SK-N-SH (cell line): ENCODE measurements around the gene PQBP1. TPM values are rescaled to one million over a fixed set of nuclear protein-coding genes. Genes with fewer than 3 reads are reported as not detected.
"Not testable (repeated sequence)": the region's sequence is repeated elsewhere in the genome, so short reads cannot be mapped to it uniquely, and the experiment has no call there.

Source experiments
- CTCF ChIA-PET: fragments of 300-600, 350-600 bp; formaldehyde crosslinking; extraction: SDS; loops from one replicate; lab custom pipeline; 2021; lab: Yijun Ruan, JAX
- POLR2A ChIA-PET: fragments of 350-600 bp; sonication (Branson Sonifier 250); formaldehyde crosslinking; extraction: SDS; loops from one replicate; lab custom pipeline; 2020; ENCODE audit warnings: antibody characterized with exemption, inconsistent platforms; lab: Yijun Ruan, JAX
- DNase-seq: peaks from one replicate; pipeline ENCODE4 v3.0.0; 2012
- H2AFZ ChIP-seq: fragments of 200-600 bp; sonication (generic); 2 replicates; pipeline ENCODE4 v1.8.1; 2016; ENCODE audit warnings: antibody characterized with exemption, mild to moderate bottlenecking, low read depth
- H3F3A ChIP-seq: fragments of 200-600 bp; sonication (generic); replicated peaks from 2 replicates; pipeline ENCODE3; 2016; ENCODE audit warnings: antibody characterized with exemption, mild to moderate bottlenecking; ENCODE audit not compliant: insufficient read depth
- H3K27ac ChIP-seq, 2 experiments: fragments of 200-500 bp in 1 of 2; fragments of 200-600 bp in 1 of 2; sonication (Bioruptor generic) in 1 of 2; sonication (generic), shearing (Covaris generic) in 1 of 2; 2 replicates each; pipeline versions ENCODE4 v1.5.1 to v1.6.1; 2014 to 2016; ENCODE audit warnings: low read depth in 2 of 2, inconsistent platforms in 1 of 2, low read length in 1 of 2, mild to moderate bottlenecking in 1 of 2, mixed read lengths in 1 of 2
- H3K27me3 ChIP-seq: fragments of 200-600 bp; sonication (generic), shearing (Covaris generic); 2 replicates; pipeline ENCODE4 v1.6.1; 2016; ENCODE audit warnings: mixed run types; ENCODE audit not compliant: insufficient read depth
- H3K36me3 ChIP-seq, 2 experiments: fragments of 200-500 bp in 1 of 2; fragments of 200-600 bp in 1 of 2; sonication (Bioruptor generic) in 1 of 2; sonication (generic) in 1 of 2; replicated peaks in 1 of 2; 2 replicates each; pipeline versions ENCODE3 to v1.5.1; 2014 to 2016; ENCODE audit warnings: low read length in 1 of 2, mild to moderate bottlenecking in 1 of 2; ENCODE audit not compliant: insufficient read depth in 2 of 2, control insufficient read depth in 1 of 2
- H3K4me1 ChIP-seq, 2 experiments: fragments of 200-500 bp in 1 of 2; fragments of 200-600 bp in 1 of 2; sonication (Bioruptor generic) in 1 of 2; sonication (generic), shearing (Covaris generic) in 1 of 2; 2 replicates each; pipeline versions ENCODE4 v1.5.1 to v1.6.1; 2014 to 2016; ENCODE audit warnings: low read depth in 1 of 2, low read length in 1 of 2, mixed run types in 1 of 2; ENCODE audit not compliant: insufficient read depth in 2 of 2, control insufficient read depth in 1 of 2
- H3K4me2 ChIP-seq: fragments of 200-600 bp; sonication (generic), shearing (Covaris generic); 2 replicates; pipeline ENCODE4 v1.6.1; 2017; ENCODE audit warnings: mixed run types
- H3K4me3 ChIP-seq, 2 experiments: fragments of 200-500 bp in 1 of 2; fragments of 200-600 bp in 1 of 2; sonication (Bioruptor generic) in 1 of 2; sonication (generic), shearing (Covaris generic) in 1 of 2; 2 replicates each; pipeline versions ENCODE4 v1.5.1 to v1.8.1; 2014 to 2016; ENCODE audit warnings: low read depth in 2 of 2, inconsistent platforms in 1 of 2, low read length in 1 of 2, mild to moderate bottlenecking in 1 of 2, mixed read lengths in 1 of 2, moderate library complexity in 1 of 2
- H3K79me2 ChIP-seq: fragments of 200-600 bp; sonication (generic); 2 replicates; pipeline ENCODE4 v1.8.1; 2017; ENCODE audit warnings: mild to moderate bottlenecking; ENCODE audit not compliant: insufficient read depth
- H3K9ac ChIP-seq: fragments of 200-600 bp; sonication (generic); 2 replicates; pipeline ENCODE4 v1.6.1; 2017; ENCODE audit warnings: mixed run types
- H3K9me2 ChIP-seq: fragments of 200-600 bp; sonication (generic); 2 replicates; pipeline ENCODE4 v1.6.1; 2017; ENCODE audit warnings: mixed run types
- H3K9me3 ChIP-seq: fragments of 200-600 bp; sonication (generic); 2 replicates; pipeline ENCODE4 v1.6.1; 2017; ENCODE audit warnings: mixed run types, mild to moderate bottlenecking, moderate library complexity
- H4K20me1 ChIP-seq: fragments of 200-600 bp; sonication (generic); 2 replicates; pipeline ENCODE4 v1.6.1; 2017; ENCODE audit warnings: mild to moderate bottlenecking, mixed run types; ENCODE audit not compliant: insufficient read depth
- EP300 ChIP-seq, 2 experiments: IDR thresholded peaks; 2 replicates each; pipeline versions ENCODE4 v1.4.0 to v1.6.1; 2012; ENCODE audit warnings: borderline replicate concordance in 1 of 2, low read depth in 1 of 2, low read length in 1 of 2
- EZH2phosphoT487 ChIP-seq: fragments of 200-600 bp; sonication (generic); IDR thresholded peaks from 2 replicates; pipeline ENCODE4 v1.6.1; 2017; ENCODE audit warnings: low read depth, mixed run types, mild to moderate bottlenecking, antibody characterized with exemption, moderate library complexity, borderline replicate concordance
- FOSL2 ChIP-seq: IDR thresholded peaks from 2 replicates; pipeline ENCODE4 v1.4.0; 2012; ENCODE audit warnings: low read depth, mild to moderate bottlenecking, moderate library complexity, borderline replicate concordance
- FOXM1 ChIP-seq: IDR thresholded peaks from 2 replicates; pipeline ENCODE4 v1.4.0; 2012; ENCODE audit warnings: low read depth, mild to moderate bottlenecking
- GABPA ChIP-seq: IDR thresholded peaks from 2 replicates; pipeline ENCODE4 v1.4.0; 2012; ENCODE audit warnings: low read depth, mild to moderate bottlenecking
- JUND ChIP-seq: IDR thresholded peaks from 2 replicates; pipeline ENCODE4 v1.4.0; 2012
- MEF2A ChIP-seq: IDR thresholded peaks from 2 replicates; pipeline ENCODE4 v1.4.0; 2012; ENCODE audit warnings: low read depth, borderline replicate concordance
- MXI1 ChIP-seq: IDR thresholded peaks from 2 replicates; pipeline ENCODE4 v1.6.1; 2012; ENCODE audit warnings: mild to moderate bottlenecking, low read depth, low read length, improper control_type of control experiment
- NFIC ChIP-seq: IDR thresholded peaks from 2 replicates; pipeline ENCODE4 v1.4.0; 2012; ENCODE audit warnings: borderline replicate concordance
- POLR2AphosphoS5 ChIP-seq: IDR thresholded peaks from 2 replicates; pipeline ENCODE4 v1.6.1; 2012; ENCODE audit warnings: low read depth, low read length
- RCOR1 ChIP-seq: fragments of 150-350 bp; IDR thresholded peaks from 2 replicates; pipeline ENCODE4 v1.6.1; 2017; ENCODE audit warnings: antibody characterized with exemption, low read length
- RFX5 ChIP-seq: IDR thresholded peaks from 2 replicates; pipeline ENCODE4 v1.6.1; 2012; ENCODE audit warnings: mild to moderate bottlenecking, improper control_type of control experiment, low read length
- RXRA ChIP-seq: IDR thresholded peaks from 2 replicates; pipeline ENCODE4 v1.4.0; 2012; ENCODE audit warnings: low read depth, mild to moderate bottlenecking, borderline replicate concordance
- SIN3A ChIP-seq: IDR thresholded peaks from 2 replicates; pipeline ENCODE4 v1.6.1; 2012; ENCODE audit warnings: low read depth, mild to moderate bottlenecking, low read length, moderate library complexity, borderline replicate concordance
- SMC3 ChIP-seq: IDR thresholded peaks from 2 replicates; pipeline ENCODE4 v1.6.1; 2012; ENCODE audit warnings: low read depth, low read length, improper control_type of control experiment
- TAF1 ChIP-seq: IDR thresholded peaks from 2 replicates; pipeline ENCODE4 v1.6.1; 2012; ENCODE audit warnings: low read depth, mild to moderate bottlenecking, low read length, moderate library complexity, borderline replicate concordance
- TEAD4 ChIP-seq: IDR thresholded peaks from 2 replicates; pipeline ENCODE4 v1.4.0; 2012; ENCODE audit warnings: mild to moderate bottlenecking, borderline replicate concordance; ENCODE audit not compliant: insufficient read depth
- WGBS: methylation state at CpG from one replicate; pipeline ENCODE4 v1.1.6; 2017; ENCODE audit warnings: low lambda C conversion rate; 5-methylcytosine and 5-hydroxymethylcytosine counted together
- polyA plus RNA-seq, 3 experiments: library from polyadenylated mRNA; depleted of rRNA; stranded (reverse); fragments of >200 nt; gene quantifications; 2 replicates each; pipeline ENCODE4 v1.2.3, GENCODE V29; 2012
- TF ChIP-seq, protein P1 (sequence below): IDR thresholded peaks from 2 replicates; pipeline ENCODE4 v1.4.0; 2012; ENCODE audit warnings: low read depth
- TF ChIP-seq, protein P2 (sequence below): fragments of 150-350 bp; IDR thresholded peaks from 2 replicates; pipeline ENCODE4 v1.6.1; 2017; ENCODE audit warnings: antibody characterized with exemption, low read length, low read depth, borderline replicate concordance

PQBP1 gene
- polyA plus RNA-seq, 1 of the 3 experiments (the other 2 are of a cell fraction), result 113 TPM

DNA sequence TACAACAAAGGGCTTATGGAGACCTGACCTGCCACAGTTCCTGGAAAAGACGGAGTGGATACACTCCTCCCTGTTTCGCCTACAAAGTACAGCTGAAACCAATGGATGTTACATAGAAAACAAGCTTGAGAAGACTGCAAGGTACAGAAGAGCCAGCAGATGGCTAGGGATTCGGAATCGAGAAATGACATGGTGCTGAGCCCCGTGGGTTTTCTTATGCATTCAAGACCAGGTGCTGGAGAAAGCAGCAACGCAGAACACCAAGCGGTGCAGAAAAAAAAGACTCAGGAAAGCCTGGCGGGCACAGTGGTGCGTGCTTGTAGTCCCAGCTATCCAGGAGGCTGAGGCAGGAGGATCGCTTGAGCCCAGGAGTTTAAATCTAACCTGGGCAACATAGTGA lies 14.0 kb upstream of the PQBP1 start:
- no peaks in the 10 kb centered on the region for H3F3A ChIP-seq
- no peaks in the 10 kb centered on the region for H3K9me3 ChIP-seq
- H3K79me2 ChIP-seq, result no peaks in the 10 kb centered on the region
- no peak overlapping the region for H3K4me3 ChIP-seq
- TF ChIP-seq GABPA (no peak), POLR2AphosphoS5 (no peak), MEF2A (no peak), MXI1 (no peak), NFIC (no peak), RFX5 (no peak), RXRA (no peak), JUND (no peak), EZH2phosphoT487 (no peak), FOSL2 (no peak), SMC3 (no peak), TAF1 (no peak), FOXM1 (no peak), EP300 (IDR thresholded peaks at IDR 0.05; ENCODE audit: borderline replicate concordance in 1 of 2, low read depth in 1 of 2, low read length in 1 of 2) (no peak), RCOR1 (no peak), TEAD4 (no peak), SIN3A (no peak)
- TF ChIP-seq, protein P1, sequence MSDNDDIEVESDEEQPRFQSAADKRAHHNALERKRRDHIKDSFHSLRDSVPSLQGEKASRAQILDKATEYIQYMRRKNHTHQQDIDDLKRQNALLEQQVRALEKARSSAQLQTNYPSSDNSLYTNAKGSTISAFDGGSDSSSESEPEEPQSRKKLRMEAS, result no peak
- TF ChIP-seq, protein P2, sequence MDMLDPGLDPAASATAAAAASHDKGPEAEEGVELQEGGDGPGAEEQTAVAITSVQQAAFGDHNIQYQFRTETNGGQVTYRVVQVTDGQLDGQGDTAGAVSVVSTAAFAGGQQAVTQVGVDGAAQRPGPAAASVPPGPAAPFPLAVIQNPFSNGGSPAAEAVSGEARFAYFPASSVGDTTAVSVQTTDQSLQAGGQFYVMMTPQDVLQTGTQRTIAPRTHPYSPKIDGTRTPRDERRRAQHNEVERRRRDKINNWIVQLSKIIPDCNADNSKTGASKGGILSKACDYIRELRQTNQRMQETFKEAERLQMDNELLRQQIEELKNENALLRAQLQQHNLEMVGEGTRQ, result no peak
- H3K36me3 ChIP-seq, result no peaks in the 10 kb centered on the region
- no peak overlapping the region for H3K9ac ChIP-seq
- peak; percentile 8 for DNase-seq
- ChIA-PET CTCF (interaction anchor here (1.1 to 1.2 kb wide), 2 partner anchors 10 to 955 kb away, joined by 3 read pairs; no protein-coding TSS in a partner anchor), POLR2A (no interaction called here)
- H3K4me1 ChIP-seq, result no peaks in the 10 kb centered on the region
- peaks cover 28% of the 10 kb centered on the region; the same call in 1 of the 2 replicates for H3K27me3 ChIP-seq
- no peak overlapping the region for H2AFZ ChIP-seq
- H4K20me1 ChIP-seq, result no peaks in the 10 kb centered on the region
- 11% methylated on average over 10 of the region's 10 CpGs for WGBS
- H3K4me2 ChIP-seq, result no peak overlapping the region
- no peaks in the 10 kb centered on the region for H3K9me2 ChIP-seq
- H3K27ac ChIP-seq, result no peak overlapping the region

DNA sequence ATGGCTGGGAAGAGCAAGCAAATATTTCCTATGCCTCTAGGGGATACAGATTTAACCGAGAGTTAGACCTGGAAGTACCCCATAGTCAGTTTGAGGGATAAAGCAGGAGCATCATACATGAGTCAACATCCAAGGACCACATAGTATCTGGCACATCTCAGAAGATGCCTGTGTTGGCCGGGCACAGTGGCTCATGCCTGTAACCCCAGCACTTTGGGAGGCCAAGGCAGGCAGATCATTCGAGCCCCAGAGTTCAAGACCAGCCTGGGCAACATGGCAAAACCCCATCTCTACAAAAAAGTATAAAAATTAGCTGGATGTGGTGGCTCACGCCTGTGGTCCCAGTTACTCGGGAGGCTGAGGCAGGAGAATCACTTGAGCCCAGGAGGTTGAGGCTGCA lies 11.1 kb upstream of the PQBP1 start:
- WGBS, result 30% methylated on average over 5 of the region's 5 CpGs
- POLR2A ChIA-PET, CTCF ChIA-PET: not testable (repeated sequence)

More for the DNA sequence above, 11.1 kb upstream of the PQBP1 start:
- H3K9me2 ChIP-seq, H3K9me3 ChIP-seq, H3F3A ChIP-seq, H3K79me2 ChIP-seq, H4K20me1 ChIP-seq, H2AFZ ChIP-seq, H3K4me3 ChIP-seq, H3K4me2 ChIP-seq, H3K4me1 ChIP-seq, H3K27ac ChIP-seq, H3K9ac ChIP-seq, H3K36me3 ChIP-seq, DNase-seq: not testable (repeated sequence)
- H3K27me3 ChIP-seq, result peaks cover 44% of the 10 kb centered on the region; the same call in 1 of the 2 replicates
